K562 (cell line): ENCODE data around the gene CADPS2. TPM values are rescaled to one million over a fixed set of nuclear protein-coding genes. Genes with fewer than 3 reads are reported as not detected.

Experiments used
- ATAC-seq: fragments of 200-7000 bp; cut with Tn5 transposase; 3 replicates; pipeline ENCODE4 v1.9.1; 2020; ENCODE audit warnings: moderate library complexity
- BruUV-seq: library from RNA; stranded (reverse); fragments of 400-500 nt; replicated peaks from 2 replicates; lab custom pipeline; 2021; lab: Mats Ljungman, UMichigan
- CTCF ChIA-PET: fragments of 300-600 bp; formaldehyde crosslinking; extraction: SDS; loops from one replicate; lab custom pipeline; 2021; ENCODE audit warnings: low intra/inter-chr PET ratio; lab: Yijun Ruan, JAX
- POLR2A ChIA-PET: fragments of 300-600, 350-650 bp; sonication (Branson Sonifier 250); formaldehyde crosslinking; extraction: SDS; loops from one replicate; lab custom pipeline; 2021; ENCODE audit warnings: antibody characterized with exemption, inconsistent platforms; lab: Yijun Ruan, JAX
- DNase-seq, 4 experiments: peaks; one replicate each; pipeline versions ENCODE4 v3.0.0 to v3.0.0-alpha.2; 2011 to 2018; ENCODE audit warnings: low spot score in 3 of 4, mixed read lengths in 3 of 4; ENCODE audit errors: extremely low read depth in 1 of 4
- FAIRE-seq: peaks from 2 replicates; lab custom pipeline; 2011; peaks lifted over from hg19 to GRCh38; lab: Jason Lieb, UNC
- H2AFZ ChIP-seq: 2 replicates; pipeline ENCODE4 v1.6.0; 2011; ENCODE audit warnings: low read depth, low read length, control low read depth, inconsistent platforms
- H3K27ac ChIP-seq: fragments of 200-600 bp; 3 replicates; pipeline ENCODE4 v1.8.0; 2011; ENCODE audit warnings: low read depth, mild to moderate bottlenecking, control low read depth, inconsistent platforms, low read length, moderate library complexity, mixed read lengths; ENCODE audit errors: extremely low read depth
- H3K27me3 ChIP-seq, 2 experiments: fragments of 300-600 bp in 1 of 2; 2 replicates in 1 of 2; 3 replicates in 1 of 2; pipeline versions ENCODE4 v1.6.0 to v1.8.0; 2011; ENCODE audit warnings: inconsistent platforms in 2 of 2, low read length in 2 of 2, mild to moderate bottlenecking in 1 of 2, mixed read lengths in 1 of 2, moderate library complexity in 1 of 2; ENCODE audit not compliant: control insufficient read depth in 2 of 2, insufficient read depth in 2 of 2
- H3K36me3 ChIP-seq: fragments of 300-600 bp; 3 replicates; pipeline ENCODE4 v1.8.0; 2011; ENCODE audit warnings: mild to moderate bottlenecking, low read length, inconsistent platforms; ENCODE audit not compliant: control insufficient read depth, insufficient read depth
- H3K4me1 ChIP-seq, 2 experiments: fragments of 200-600 bp in 1 of 2; replicated peaks in 1 of 2; 2 replicates in 1 of 2; 3 replicates in 1 of 2; pipeline versions ENCODE4 v1.5.1 to v1.8.0; 2011; ENCODE audit warnings: inconsistent platforms in 2 of 2, low read length in 2 of 2, mild to moderate bottlenecking in 1 of 2, mixed read lengths in 1 of 2, moderate library complexity in 1 of 2; ENCODE audit not compliant: control insufficient read depth in 2 of 2, insufficient read depth in 2 of 2
- H3K4me2 ChIP-seq: 2 replicates; pipeline ENCODE4 v1.6.1; 2011; ENCODE audit warnings: low read length, control low read depth, inconsistent platforms, mixed read lengths; ENCODE audit not compliant: insufficient read depth
- H3K4me3 ChIP-seq: fragments of 200-600 bp; sonication (generic), shearing (Covaris generic); 2 replicates; pipeline ENCODE4 v1.5.1; 2016; ENCODE audit warnings: control low read depth, inconsistent platforms
- H3K79me2 ChIP-seq: fragments of 200-600 bp; 3 replicates; pipeline ENCODE4 v1.8.0; 2011; ENCODE audit warnings: low read length, inconsistent platforms; ENCODE audit not compliant: control insufficient read depth, insufficient read depth
- H3K9ac ChIP-seq, 2 experiments: 2 replicates each; pipeline versions ENCODE4 v1.6.0 to v1.6.1; 2011; ENCODE audit warnings: low read depth in 2 of 2, low read length in 2 of 2, control low read depth in 1 of 2, inconsistent platforms in 1 of 2, mild to moderate bottlenecking in 1 of 2, mixed read lengths in 1 of 2; ENCODE audit not compliant: insufficient read depth in 1 of 2
- H3K9me1 ChIP-seq: one replicate; pipeline ENCODE4 v1.6.0; 2011; ENCODE audit warnings: inconsistent platforms, mild to moderate bottlenecking, low read length, moderate library complexity; ENCODE audit not compliant: control insufficient read depth, insufficient read depth
- H3K9me3 ChIP-seq: replicated peaks from 2 replicates; pipeline ENCODE4 v1.5.1; 2011; ENCODE audit warnings: low read depth, low read length, inconsistent platforms; ENCODE audit not compliant: control insufficient read depth, insufficient read depth
- H4K20me1 ChIP-seq: replicated peaks from 2 replicates; pipeline ENCODE4 v1.6.1; 2011; ENCODE audit warnings: low read length, inconsistent platforms, mixed read lengths; ENCODE audit not compliant: control insufficient read depth, insufficient read depth
- BCL6 ChIP-seq: fragments of 250-450 bp; sonication (Bioruptor Pico); IDR thresholded peaks from 2 replicates; pipeline ENCODE4 v1.4.0; 2020
- DIDO1 ChIP-seq: fragments of 450-650 bp; IDR thresholded peaks from 2 replicates; pipeline ENCODE4 v1.6.1; 2016; ENCODE audit warnings: low read depth, missing biosample characterization, missing genetic modification characterization
- ELF2 ChIP-seq: fragments of 250-450 bp; sonication (Bioruptor Pico); IDR thresholded peaks from 2 replicates; pipeline ENCODE4 v1.5.0; 2021; ENCODE audit warnings: mild to moderate bottlenecking
- GATA2 ChIP-seq: sonication (generic); formaldehyde crosslinking; IDR thresholded peaks from 2 replicates; pipeline ENCODE4 v1.4.0; 2020; ENCODE audit warnings: mild to moderate bottlenecking, missing genetic modification reagents
- ILF3 ChIP-seq: fragments of 450-650 bp; IDR thresholded peaks from 2 replicates; pipeline ENCODE4 v1.6.1; 2018; ENCODE audit warnings: antibody characterized with exemption, mild to moderate bottlenecking, moderate library complexity, borderline replicate concordance
- PHF8 ChIP-seq: fragments of 200-600 bp; sonication (generic); IDR thresholded peaks from 2 replicates; pipeline ENCODE4 v1.6.1; 2012; ENCODE audit warnings: mixed run types, mild to moderate bottlenecking, inconsistent platforms, low read length, moderate library complexity, borderline replicate concordance
- RBM25 ChIP-seq: fragments of 200-400 bp; formaldehyde crosslinking; IDR thresholded peaks from 2 replicates; pipeline ENCODE4 v1.6.1; 2018; ENCODE audit warnings: low read length, low read depth, moderate library complexity; ENCODE audit not compliant: severe bottlenecking
- SRSF1 ChIP-seq: fragments of 200-400 bp; formaldehyde crosslinking; IDR thresholded peaks from 2 replicates; pipeline ENCODE4 v1.6.1; 2017; ENCODE audit warnings: mild to moderate bottlenecking, low read depth, low read length, moderate library complexity
- ZBTB1 ChIP-seq: sonication (generic); formaldehyde crosslinking; IDR thresholded peaks from 2 replicates; pipeline ENCODE4 v1.8.1; 2023; ENCODE audit warnings: missing genetic modification reagents, low read depth, mild to moderate bottlenecking, borderline replicate concordance
- ZBTB5 ChIP-seq: fragments of 450-650 bp; IDR thresholded peaks from 2 replicates; pipeline ENCODE4 v1.6.1; 2017; ENCODE audit warnings: antibody characterized with exemption
- ZNF239 ChIP-seq: fragments of 250-450 bp; sonication (Bioruptor Pico); IDR thresholded peaks from 2 replicates; pipeline ENCODE4 v1.4.0; 2020; ENCODE audit warnings: mild to moderate bottlenecking
- ZNF449 ChIP-seq: fragments of 250-450 bp; sonication (Bioruptor Pico); IDR thresholded peaks from 2 replicates; pipeline ENCODE4 v1.8.0; 2022; ENCODE audit warnings: moderate library complexity, mild to moderate bottlenecking, inconsistent platforms
- WGBS: fragments of 100-300 bp; shearing (Covaris generic); methylation state at CpG from one replicate; pipeline ENCODE4 v1.1.6; 2016; ENCODE audit warnings: low coverage, mixed read lengths; ENCODE audit not compliant: insufficient coverage; ENCODE audit errors: missing lambda C conversion rate; 5-methylcytosine and 5-hydroxymethylcytosine counted together
- in situ Hi-C: fragments of 300-500 bp; cut with MboI; formaldehyde crosslinking; loops from 4 replicates; pipeline ENCODE4 v1.15.0; 2018; ENCODE audit warnings: inconsistent platforms, mixed read lengths
- intact Hi-C: fragments of 100-400 bp; cut with micrococcal nuclease; formaldehyde crosslinking; loops from 2 replicates; pipeline ENCODE4 v1.14.2; 2022
- polyA plus RNA-seq, 8 experiments: library from polyadenylated mRNA; depleted of rRNA in 4 of 8; stranded (reverse) in 5 of 8; unstranded in 3 of 8; fragments of >200 nt; fragmentation: Nextera tagmentation in 2 of 8; fragmentation: Illumina TruSeq in 1 of 8; extraction: Ambion mirVana in 2 of 8; extraction: Trizol in 1 of 8; gene quantifications; 2 replicates each; pipeline versions ENCODE4 v1.2.1 to v1.2.3, GENCODE V29; 2011 to 2014; ENCODE audit warnings: inconsistent platforms in 1 of 8, missing spikeins in 1 of 8
- total RNA-seq, 7 experiments: library from RNA; depleted of rRNA in 6 of 7; stranded (reverse); fragments of >200 nt in 6 of 7; fragmentation: Illumina TruSeq in 2 of 7; extraction: Trizol in 2 of 7; gene quantifications; 2 replicates each; pipeline versions ENCODE4 v1.2.1 to v1.2.3, GENCODE V29; 2011 to 2021; ENCODE audit warnings: low replicate concordance in 1 of 7

Gene CADPS2
- total and polyA plus RNA-seq, 9 of the 15 experiments (the other 6 are each of a cell fraction or from before 2014, with no cell fraction given) = 0.03 to 0.14 (median 0.04) TPM; not detected in 1

GRCh38 chr7:122845286-122845685 lies 41.0 kb downstream of the CADPS2 start:
- no peak overlapping the region for H3K9ac ChIP-seq
- H3K27me3 ChIP-seq = no peaks in the 10 kb centered on the region
- FAIRE-seq (no peak), ATAC-seq (no peak), DNase-seq (no peak)
- no peak overlapping the region for H2AFZ ChIP-seq
- H3K4me1 ChIP-seq = no peaks in the 10 kb centered on the region
- H3K79me2 ChIP-seq = no peaks in the 10 kb centered on the region
- H3K36me3 ChIP-seq = no peaks in the 10 kb centered on the region
- ChIA-PET CTCF (no interaction called here), POLR2A (no interaction called here)
- in situ Hi-C loops (no loop called here), intact Hi-C loops (no loop called here)
- no peaks in the 10 kb centered on the region for H3K9me3 ChIP-seq
- H3K4me3 ChIP-seq = no peak overlapping the region
- 0% methylated on average over 3 of the region's 3 CpGs for WGBS
- H3K9me1 ChIP-seq = no peaks in the 10 kb centered on the region
- H4K20me1 ChIP-seq = no peaks in the 10 kb centered on the region
- H3K4me2 ChIP-seq = no peak overlapping the region
- BruUV-seq = no TSS peak
- no peak overlapping the region for H3K27ac ChIP-seq
- TF ChIP-seq RBM25 (no peak), BCL6 (CRISPR knock-in tag) (no peak), ZNF239 (CRISPR knock-in tag) (no peak), SRSF1 (no peak), ZBTB1 (CRISPR knock-in tag) (no peak), ZNF449 (CRISPR knock-in tag) (no peak), ELF2 (CRISPR knock-in tag) (no peak), DIDO1 (tag) (no peak), PHF8 (no peak), ILF3 (no peak), ZBTB5 (no peak), GATA2 (no peak)
